GM19467 (cell line): Measurements from ENCODE around the gene PODXL2.

Experiments
- ATAC-seq: cut with Tn5 transposase; IDR thresholded peaks from one replicate; pipeline ENCODE4 v1.9.1; 2021; ENCODE audit warnings: mild to moderate bottlenecking, moderate library complexity; ENCODE audit not compliant: unreplicated experiment

The PODXL2 gene

GRCh38 chr3:127628788-127629466, at the start of gene PODXL2:
TSS of gene PODXL2 (plus strand) at chr3:127629185. CDS start at chr3:127629220, 35 bp downstream.
- ATAC-seq = no peak

GRCh38 chr3:127580327-127581060, 48.5 kb upstream of the PODXL2 start:
- ATAC-seq = no peak

GRCh38 chr3:127584734-127585133, 44.3 kb upstream of the PODXL2 start:
- ATAC-seq = no peak

- no peak for ATAC-seq
Measured at GRCh38 chr3:127585163-127585812, 43.7 kb upstream of the PODXL2 start.

- ATAC-seq = no peak
Measured at GRCh38 chr3:127585813-127586413, 43.1 kb upstream of the PODXL2 start.

GRCh38 chr3:127587876-127588275, 41.1 kb upstream of the PODXL2 start:
- ATAC-seq = no peak

- no peak for ATAC-seq
Measured at GRCh38 chr3:127588806-127589577, 40.0 kb upstream of the PODXL2 start.

- ATAC-seq = peak; percentile 3
Measured at GRCh38 chr3:127589600-127590281, 39.2 kb upstream of the PODXL2 start.

GRCh38 chr3:127590282-127590592, 38.7 kb upstream of the PODXL2 start:
- peak; percentile 26 for ATAC-seq

- ATAC-seq = peak; percentile 74
Measured at GRCh38 chr3:127590593-127591465, 38.2 kb upstream of the PODXL2 start, which contains the start of gene TPRA1. TSS of gene TPRA1 (minus strand) at chr3:127590733. CDS start at chr3:127580146, 10,587 bp downstream.

GRCh38 chr3:127593178-127593577, 35.8 kb upstream of the PODXL2 start:
- no peak for ATAC-seq

- no peak for ATAC-seq
Measured at GRCh38 chr3:127595303-127595702, 33.7 kb upstream of the PODXL2 start.

GRCh38 chr3:127597020-127597771, 31.8 kb upstream of the PODXL2 start:
- no peak for ATAC-seq

- ATAC-seq = no peak
Measured at GRCh38 chr3:127598841-127599570, 30.0 kb upstream of the PODXL2 start.

- no peak for ATAC-seq
Measured at GRCh38 chr3:127600749-127601456, 28.1 kb upstream of the PODXL2 start.

GRCh38 chr3:127604035-127604434, 24.9 kb upstream of the PODXL2 start:
- ATAC-seq = no peak

GRCh38 chr3:127604546-127605165, 24.3 kb upstream of the PODXL2 start:
- no peak for ATAC-seq
